GM10266 (cell line): Measurements from ENCODE around the gene ADAMTSL5.
A peak's percentile ranks its signal among the peaks of the same experiment; 100 is the strongest.
"Not testable (repeated sequence)": the region's sequence is repeated elsewhere in the genome, so short reads cannot be mapped to it uniquely, and the experiment has no call there.

Experiments used
- DNase-seq: peaks from one replicate; pipeline ENCODE4 v3.0.0; 2012; ENCODE audit errors: extremely low spot score
- TF ChIP-seq, protein P1 (sequence below): IDR thresholded peaks from 2 replicates; pipeline ENCODE4 v1.5.1; 2012; ENCODE audit warnings: mild to moderate bottlenecking, low read depth; ENCODE audit not compliant: control insufficient read depth, insufficient read depth; ENCODE audit errors: missing control alignments

The ADAMTSL5 gene

DNA sequence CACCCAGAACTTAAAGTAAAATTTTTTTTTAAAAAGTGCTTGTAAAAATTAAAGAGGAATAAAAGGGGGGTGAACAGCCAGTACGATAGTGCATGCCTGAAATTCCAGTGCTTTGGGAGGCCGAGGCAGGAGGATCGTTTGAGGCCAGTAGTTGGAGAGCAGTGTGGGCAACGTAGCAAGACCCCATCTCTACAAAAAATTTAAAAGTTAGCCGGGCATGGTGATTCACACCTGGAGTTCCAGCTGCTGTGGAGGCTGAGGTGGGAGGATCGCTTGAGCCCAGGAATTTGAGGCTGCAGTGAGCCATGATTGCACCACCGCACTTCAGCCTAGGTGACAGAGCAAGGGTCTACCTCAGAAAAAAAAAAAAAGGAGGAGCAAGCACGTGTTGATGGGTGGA is 7.8 kb downstream of the ADAMTSL5 start:
- TF ChIP-seq, protein P1, sequence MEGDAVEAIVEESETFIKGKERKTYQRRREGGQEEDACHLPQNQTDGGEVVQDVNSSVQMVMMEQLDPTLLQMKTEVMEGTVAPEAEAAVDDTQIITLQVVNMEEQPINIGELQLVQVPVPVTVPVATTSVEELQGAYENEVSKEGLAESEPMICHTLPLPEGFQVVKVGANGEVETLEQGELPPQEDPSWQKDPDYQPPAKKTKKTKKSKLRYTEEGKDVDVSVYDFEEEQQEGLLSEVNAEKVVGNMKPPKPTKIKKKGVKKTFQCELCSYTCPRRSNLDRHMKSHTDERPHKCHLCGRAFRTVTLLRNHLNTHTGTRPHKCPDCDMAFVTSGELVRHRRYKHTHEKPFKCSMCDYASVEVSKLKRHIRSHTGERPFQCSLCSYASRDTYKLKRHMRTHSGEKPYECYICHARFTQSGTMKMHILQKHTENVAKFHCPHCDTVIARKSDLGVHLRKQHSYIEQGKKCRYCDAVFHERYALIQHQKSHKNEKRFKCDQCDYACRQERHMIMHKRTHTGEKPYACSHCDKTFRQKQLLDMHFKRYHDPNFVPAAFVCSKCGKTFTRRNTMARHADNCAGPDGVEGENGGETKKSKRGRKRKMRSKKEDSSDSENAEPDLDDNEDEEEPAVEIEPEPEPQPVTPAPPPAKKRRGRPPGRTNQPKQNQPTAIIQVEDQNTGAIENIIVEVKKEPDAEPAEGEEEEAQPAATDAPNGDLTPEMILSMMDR: no peak
- DNase-seq: no peak

DNA sequence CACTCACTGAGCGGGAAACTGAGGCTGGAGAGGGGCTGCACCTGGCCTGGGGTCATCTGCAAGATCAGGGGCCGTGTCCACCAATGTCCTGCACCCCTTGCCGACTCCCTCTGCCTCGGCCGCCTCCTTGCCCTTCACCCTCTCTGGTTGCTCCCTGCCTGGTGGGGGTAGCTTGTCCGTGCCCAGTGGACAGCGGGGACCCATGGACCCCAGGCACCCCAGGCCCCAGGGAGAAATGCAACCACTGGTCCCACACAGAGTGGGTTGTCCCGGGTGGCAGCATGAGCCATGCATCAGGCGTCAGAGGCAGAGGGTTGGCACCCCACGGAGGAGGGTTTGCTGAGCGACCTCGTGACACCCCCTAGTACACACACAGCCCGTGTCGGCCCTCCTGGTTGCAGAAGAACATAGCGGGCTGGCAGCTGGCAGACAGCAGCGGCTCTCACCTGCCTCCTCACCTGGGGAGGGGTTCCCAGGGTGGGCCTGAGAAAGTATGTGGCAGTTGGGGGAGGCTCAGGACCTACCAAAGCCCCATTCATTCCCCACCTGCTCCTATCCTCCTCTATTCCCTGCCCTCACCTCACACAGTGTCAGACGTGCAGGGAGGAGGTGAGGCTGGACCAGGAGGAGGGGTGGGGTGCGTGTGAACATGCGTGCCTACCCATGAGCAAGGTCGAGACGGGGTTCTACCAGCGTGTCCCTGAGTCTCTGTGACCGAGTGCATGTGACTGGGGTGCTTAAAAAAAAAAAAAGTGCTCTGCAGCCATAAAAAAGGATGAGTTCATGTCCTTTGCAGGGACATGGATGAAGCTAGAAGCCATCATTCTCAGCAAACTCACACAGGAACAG is 8.7 kb downstream of the ADAMTSL5 start:
- TF ChIP-seq, protein P1: no peak
- no peak for DNase-seq

DNA sequence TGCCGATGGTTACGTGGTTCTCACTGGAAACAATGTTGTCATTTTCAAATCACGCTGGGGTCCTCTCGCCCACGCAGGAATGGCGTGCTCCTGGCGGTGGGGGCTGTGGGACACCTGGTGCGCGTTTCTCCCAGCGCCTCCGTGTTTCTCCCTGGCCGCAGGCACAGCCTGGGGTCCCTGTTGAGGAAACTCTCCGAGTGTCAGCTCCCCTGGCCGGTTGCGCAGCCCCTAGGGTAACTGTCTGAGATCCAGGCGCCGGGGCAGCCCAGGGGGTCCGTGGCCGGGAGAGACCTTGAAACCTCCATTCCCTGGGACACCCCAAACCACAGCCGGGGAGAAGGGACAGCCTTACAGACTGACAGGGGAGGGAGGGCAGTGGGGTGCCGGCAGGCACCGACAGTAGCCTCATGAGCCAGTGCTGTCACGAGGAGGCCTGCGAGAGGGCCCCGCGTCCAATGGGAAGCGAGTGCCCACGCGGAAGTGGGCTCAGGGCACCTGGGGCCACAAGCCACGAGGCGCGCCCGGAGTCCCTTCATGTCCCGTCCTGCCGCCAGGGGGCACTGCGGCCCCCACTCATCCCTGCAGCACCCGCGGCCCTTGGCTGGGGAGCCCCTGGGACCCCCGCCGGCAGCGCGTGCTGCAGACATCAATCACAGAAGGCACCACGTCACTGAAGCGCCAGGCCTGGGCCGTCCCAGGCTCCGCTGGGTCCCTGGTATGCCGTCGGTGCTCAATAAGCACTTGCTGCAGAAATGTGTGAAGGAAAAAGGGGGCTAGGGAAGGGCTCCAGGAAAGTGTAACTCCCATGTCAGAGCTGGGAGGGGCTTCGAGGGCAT is 9.5 kb downstream of the ADAMTSL5 start:
- peak; percentile 77 for DNase-seq
- TF ChIP-seq, protein P1: peak; percentile 80

DNA sequence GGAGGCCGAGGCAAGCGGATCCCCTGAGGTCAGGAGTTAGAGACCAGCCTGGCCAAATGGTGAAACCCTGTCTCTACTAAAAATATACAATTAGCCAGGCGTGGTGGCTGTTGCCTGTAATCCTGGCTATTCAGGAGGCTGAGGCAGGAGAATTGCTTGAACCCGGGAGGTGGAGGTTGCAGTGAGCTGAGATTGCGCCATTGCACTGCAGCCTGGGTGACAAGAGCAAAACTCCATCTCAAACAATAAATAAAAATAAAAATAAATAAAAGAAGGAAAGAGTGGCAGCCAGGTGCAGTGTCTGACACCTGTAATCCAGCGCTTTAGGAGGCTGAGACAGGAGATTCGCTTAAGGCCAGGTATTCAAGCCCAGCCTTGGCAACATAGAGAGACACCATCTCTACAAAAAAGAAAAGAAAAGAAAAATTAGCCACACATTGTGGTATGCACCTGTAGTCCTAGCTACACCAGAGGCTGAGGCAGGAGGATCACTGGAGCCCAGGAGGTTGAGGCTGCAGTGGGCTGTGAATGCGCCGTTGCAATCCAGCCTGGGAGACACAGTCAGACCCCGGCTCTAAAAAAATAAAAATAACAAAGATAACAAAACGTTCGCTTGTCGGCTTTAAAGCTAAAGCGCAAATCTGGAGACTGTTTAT is 10.3 kb downstream of the ADAMTSL5 start:
- TF ChIP-seq, protein P1: no peak
- DNase-seq: no peak

DNA sequence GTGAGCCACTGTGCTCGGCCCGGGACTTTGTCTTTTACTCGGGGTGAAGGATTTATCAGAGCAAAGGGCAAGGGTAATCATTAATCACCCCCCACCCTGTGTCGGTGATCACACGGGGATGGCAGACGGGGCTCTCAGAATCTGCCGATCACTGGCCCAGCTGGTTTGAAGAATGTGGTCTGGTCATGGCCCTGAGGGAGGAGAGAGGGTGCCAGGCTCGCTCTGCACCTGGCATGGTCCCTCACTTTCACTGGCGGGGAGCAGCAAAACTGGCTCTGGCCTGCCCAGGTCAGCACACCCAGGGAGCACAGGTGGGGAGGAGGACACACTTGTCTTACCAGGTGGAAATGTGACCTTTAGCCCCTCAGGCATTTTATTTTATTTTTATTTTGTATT is 11.6 kb downstream of the ADAMTSL5 start:
- DNase-seq: no peak
- TF ChIP-seq, protein P1: no peak

DNA sequence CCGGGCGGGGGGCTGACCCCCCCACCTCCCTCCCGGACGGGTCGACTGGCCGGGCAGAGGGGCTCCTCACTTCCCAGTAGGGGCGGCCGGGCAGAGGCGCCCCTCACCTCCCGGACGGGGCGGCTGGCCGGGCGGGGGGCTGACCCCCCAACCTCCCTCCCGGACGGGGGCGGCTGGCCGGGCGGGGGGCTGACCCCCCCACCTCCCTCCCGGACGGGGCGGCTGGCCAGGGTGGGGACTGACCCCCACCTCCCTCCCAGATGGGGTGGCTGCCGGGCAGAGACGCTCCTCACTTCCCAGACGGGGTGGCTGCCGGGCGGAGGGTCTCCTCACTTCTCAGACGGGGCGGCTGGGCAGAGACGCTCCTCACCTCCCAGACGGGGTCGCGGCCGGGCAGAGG is 13.6 kb downstream of the ADAMTSL5 start:
- DNase-seq: not testable (repeated sequence)

DNA sequence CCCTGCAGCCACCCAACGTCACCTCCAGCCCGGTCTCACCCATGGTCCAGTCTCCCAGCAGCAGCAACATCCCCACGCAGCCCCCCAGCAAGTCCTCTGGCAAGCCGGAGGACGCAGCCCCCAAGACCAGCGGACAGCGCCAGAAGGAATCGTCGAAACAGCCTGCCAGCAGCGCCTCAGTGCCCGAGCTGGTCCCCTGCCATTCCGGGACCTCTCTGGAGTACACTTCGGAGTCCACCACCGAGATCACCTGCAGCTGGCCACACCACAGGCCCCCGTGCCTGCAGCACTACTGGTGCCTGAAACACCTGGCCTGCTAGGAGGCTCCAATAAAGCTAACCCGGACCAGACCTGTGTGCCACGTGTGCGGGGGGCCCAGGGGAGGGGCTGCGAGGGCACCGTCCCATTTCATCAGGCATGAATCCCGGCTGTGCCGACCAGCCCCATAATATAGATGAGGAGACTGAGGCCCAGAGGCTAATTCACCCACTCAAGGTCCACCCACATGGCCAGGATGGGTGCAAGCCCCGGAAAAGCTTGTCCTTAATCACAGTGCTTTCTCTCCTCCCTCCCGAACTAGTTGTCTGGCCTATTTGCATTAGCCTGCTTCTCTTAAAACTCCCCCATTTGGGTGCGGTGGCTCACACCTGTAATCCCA is 15.1 kb downstream of the ADAMTSL5 start:
- TF ChIP-seq, protein P1: no peak
- no peak for DNase-seq
